ENCODE results near the gene PXMP4.

PXMP4 gene

DNA sequence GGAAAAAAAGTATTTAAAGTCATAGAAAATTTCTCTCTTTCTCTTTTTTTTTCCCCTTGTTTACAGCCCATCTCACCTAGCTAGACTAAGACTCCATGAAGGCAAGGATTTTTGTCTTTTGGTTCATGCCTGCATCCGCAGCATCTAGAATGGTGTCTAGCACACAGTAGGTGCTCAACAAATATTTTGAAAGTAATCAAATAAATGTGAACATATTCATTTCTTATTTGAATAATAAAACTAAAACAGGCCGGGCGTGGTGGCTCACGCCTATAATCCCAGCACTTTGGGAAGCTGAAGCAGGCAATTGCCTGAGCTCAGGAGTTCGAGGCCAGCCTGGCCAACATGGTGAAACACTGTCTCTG is 7.0 kb upstream of the PXMP4 start:
- H3K4me3 ChIP-seq (ENCODE audit: low read depth, low read length): no peak overlapping the region
- TF ChIP-seq, protein P1, sequence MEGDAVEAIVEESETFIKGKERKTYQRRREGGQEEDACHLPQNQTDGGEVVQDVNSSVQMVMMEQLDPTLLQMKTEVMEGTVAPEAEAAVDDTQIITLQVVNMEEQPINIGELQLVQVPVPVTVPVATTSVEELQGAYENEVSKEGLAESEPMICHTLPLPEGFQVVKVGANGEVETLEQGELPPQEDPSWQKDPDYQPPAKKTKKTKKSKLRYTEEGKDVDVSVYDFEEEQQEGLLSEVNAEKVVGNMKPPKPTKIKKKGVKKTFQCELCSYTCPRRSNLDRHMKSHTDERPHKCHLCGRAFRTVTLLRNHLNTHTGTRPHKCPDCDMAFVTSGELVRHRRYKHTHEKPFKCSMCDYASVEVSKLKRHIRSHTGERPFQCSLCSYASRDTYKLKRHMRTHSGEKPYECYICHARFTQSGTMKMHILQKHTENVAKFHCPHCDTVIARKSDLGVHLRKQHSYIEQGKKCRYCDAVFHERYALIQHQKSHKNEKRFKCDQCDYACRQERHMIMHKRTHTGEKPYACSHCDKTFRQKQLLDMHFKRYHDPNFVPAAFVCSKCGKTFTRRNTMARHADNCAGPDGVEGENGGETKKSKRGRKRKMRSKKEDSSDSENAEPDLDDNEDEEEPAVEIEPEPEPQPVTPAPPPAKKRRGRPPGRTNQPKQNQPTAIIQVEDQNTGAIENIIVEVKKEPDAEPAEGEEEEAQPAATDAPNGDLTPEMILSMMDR (IDR thresholded peaks at IDR 0.05; ENCODE audit: borderline replicate concordance, insufficient read depth, low read depth, low read length): no peak

DNA sequence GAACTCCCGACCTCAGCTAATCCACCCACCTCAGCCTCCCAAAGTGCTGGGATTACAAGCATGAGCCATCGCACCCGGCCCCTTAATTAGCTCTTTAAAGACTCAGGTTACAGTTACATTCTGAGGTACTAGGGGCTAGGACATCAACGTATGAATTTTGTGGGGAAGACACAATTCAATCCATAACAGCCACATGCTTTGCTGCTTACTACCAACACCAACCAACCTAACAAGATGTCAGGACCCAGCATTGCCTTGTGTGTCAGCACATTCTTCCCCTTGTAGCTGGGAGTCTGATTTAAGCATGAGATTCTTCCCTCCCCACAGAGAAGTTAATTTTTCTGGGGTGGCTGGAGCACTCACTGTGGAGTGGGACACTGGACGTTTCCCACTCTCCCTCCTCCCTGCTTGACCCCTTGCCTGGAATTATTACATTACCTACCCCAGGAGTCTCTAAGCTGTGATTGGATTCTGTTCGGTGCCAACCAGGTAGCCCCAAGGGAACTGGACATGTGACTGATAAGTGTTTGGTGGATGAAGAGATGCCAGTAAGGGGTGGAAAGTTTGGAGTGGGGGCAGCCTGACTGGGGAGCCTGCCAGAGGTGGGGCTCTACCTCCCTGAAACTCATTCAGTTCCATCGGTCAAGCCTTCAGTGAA is 5.6 kb upstream of the PXMP4 start:
- TF ChIP-seq, protein P1 (IDR thresholded peaks at IDR 0.05; ENCODE audit: borderline replicate concordance, insufficient read depth, low read depth, low read length): no peak
- H3K4me3 ChIP-seq (ENCODE audit: low read depth, low read length): no peak overlapping the region

DNA sequence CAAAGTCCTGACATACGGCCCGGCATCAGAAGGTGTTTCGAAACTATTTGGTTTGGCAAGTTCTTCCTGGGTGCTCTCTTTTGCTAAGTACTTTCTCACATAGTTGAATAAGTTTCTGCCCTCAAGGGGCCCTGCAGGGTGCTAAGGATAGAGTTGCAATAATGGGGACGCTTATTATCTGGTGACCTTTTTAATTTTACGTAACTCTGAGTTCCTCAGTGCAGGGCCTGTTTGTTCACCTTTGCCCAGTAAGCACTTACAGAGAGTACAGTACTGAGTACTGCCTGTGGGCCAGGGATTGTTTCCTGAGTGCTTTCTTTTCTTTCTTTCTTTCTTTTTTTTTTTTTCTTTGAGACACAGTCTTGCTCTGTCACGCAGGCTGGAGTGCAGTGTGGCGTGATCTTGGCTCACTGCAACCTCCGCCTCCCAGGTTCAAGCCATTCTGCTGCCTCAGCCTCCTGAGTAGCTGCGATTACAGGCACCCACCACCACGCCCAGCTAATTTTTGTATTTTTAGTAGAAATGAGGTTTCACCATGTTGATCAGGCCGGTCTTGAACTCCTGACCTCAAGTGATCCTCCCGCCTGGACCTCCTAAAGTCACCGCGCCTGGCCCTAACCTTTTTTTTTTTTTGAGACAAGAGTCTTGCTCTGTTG is 4.5 kb upstream of the PXMP4 start:
- TF ChIP-seq, protein P1 (IDR thresholded peaks at IDR 0.05; ENCODE audit: borderline replicate concordance, insufficient read depth, low read depth, low read length): no peak
- H3K4me3 ChIP-seq (ENCODE audit: low read depth, low read length): no peak overlapping the region

DNA sequence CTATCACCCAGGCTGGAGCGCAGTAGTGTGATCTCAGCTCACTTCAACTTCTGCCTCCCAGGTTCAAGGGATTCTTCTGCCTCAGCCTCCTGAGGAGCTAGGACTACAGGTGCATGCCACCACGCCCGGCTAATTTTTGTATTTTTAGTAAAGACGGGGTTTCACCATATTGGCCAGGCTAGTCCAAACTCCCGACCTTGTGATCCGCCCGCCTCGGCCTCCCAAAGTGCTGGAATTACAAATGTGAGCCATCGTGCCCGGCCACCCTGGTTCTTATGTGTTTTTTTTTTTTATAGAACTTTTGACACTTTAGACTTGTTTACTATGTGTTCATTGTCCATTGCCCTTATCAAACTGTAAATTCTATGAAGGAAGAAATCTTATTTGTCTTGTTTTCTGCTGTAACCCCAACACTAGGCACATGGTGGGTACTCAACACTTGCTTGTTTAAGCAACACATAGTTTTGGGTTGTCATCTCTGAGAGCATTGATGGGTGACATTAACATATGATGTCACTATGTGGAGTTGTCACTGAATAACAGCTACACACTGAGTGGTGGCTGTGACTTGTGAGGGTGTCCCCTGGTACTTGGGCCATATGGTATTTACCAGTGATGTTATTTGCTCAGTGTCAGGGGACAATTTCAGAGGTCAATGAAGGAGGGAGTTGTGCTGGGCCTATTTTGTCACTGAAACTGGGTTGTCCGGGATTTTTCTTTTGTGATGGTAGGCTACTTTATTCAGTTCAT is 1.5 kb upstream of the PXMP4 start:
- TF ChIP-seq, protein P1 (IDR thresholded peaks at IDR 0.05; ENCODE audit: borderline replicate concordance, insufficient read depth, low read depth, low read length): no peak

DNA sequence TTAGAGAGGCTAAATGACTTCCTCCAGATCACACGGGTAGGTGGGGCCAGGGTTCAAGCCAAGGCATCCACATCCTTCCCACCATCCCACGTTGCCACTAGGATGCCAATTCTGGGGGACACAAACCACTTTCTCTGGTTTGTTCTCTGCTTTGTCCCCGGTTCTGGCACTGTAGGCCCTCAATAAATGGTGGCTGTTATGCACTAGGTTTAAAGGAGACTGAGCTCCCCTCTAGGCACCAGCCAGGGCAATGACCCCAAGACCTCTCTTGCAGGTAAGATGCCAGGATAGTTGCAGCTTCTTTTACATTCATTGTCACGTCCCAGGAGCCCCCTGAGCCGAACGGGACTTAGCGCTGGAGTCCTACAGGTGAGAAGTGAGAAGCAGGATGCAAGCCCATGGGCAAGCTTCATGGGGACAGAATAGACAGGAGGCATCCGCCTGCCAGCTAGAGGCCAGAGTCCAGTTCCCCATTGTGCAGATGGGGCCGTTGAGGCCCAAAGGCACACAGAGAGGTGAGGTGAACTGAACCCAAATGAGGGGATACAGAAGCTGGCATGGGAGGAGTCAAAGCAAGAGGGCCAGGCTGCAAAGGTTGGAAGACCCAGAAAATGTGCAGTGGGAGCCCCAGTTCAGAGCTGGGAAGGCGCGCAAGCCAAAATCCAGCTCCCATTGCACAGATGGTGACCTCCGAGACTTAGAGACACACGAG is 677 bp downstream of the PXMP4 start:
- TF ChIP-seq, protein P1 (IDR thresholded peaks at IDR 0.05; ENCODE audit: borderline replicate concordance, insufficient read depth, low read depth, low read length): no peak
- H3K4me3 ChIP-seq (ENCODE audit: low read depth, low read length): peak overlapping the region; percentile 72

More for the DNA sequence above, 1.5 kb upstream of the PXMP4 start:
- no peak overlapping the region for H3K4me3 ChIP-seq (ENCODE audit: low read depth, low read length)

DNA sequence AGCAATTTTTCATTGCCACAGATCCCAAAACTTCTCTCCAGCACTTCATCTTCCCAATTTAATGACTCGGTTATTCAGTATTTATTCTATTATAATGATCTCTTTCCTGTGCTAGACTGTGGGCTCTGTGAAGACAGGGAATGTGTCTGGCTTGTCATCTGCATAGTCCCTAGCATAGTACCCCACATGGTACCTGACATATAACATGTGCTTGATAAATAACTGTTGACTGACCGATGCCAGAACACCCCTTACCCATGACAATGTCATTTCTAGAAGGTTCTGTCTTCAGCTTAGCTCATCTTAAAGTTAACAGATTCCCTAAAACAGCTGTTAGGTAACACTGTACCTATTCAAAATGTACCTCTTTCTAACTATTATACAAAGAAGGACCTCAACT is 3.6 kb downstream of the PXMP4 start:
- TF ChIP-seq, protein P1 (IDR thresholded peaks at IDR 0.05; ENCODE audit: borderline replicate concordance, insufficient read depth, low read depth, low read length): no peak
- no peak overlapping the region for H3K4me3 ChIP-seq (ENCODE audit: low read depth, low read length)

All from GM12875 (cell line).